ENCODE results near the gene BCL6. TPM values are rescaled to one million over a fixed set of nuclear protein-coding genes. Genes with fewer than 3 reads are reported as not detected.

The BCL6 gene
- polyA plus RNA-seq, 1 donor (not counting 4 experiments of a cell fraction or from before 2014, with no cell fraction given), result 7.7 TPM

- dilution Hi-C loops (cut with MboI; ENCODE audit: extremely low pct_ligation_motif_present, low sequenced_read_pairs), result no loop called here
- no peaks in the 10 kb centered on the region for H3K79me2 ChIP-seq (ENCODE audit: control insufficient read depth, insufficient read depth, low read length)
- no peaks in the 10 kb centered on the region for H3K27me3 ChIP-seq (ENCODE audit: control insufficient read depth, extremely low read depth, insufficient read depth, low read length)
- H3K9me1 ChIP-seq (ENCODE audit: control insufficient read depth, extremely low read depth, insufficient read depth, low read length), result no peaks in the 10 kb centered on the region
- no peaks in the 10 kb centered on the region for H3K36me3 ChIP-seq (ENCODE audit: control insufficient read depth in 2 of 2, extremely low read depth in 1 of 2, insufficient read depth in 2 of 2, low read length in 2 of 2)
- H3K4me1 ChIP-seq (ENCODE audit: control insufficient read depth, extremely low read depth, insufficient read depth, low read length), result peaks cover 56% of the 10 kb centered on the region
- H3K9ac ChIP-seq (ENCODE audit: control insufficient read depth, extremely low read depth, insufficient read depth, low read length), result no peak overlapping the region
- no peaks in the 10 kb centered on the region for H4K20me1 ChIP-seq (ENCODE audit: control insufficient read depth, extremely low read depth, insufficient read depth, low read length)
- no peaks in the 10 kb centered on the region for H3K9me3 ChIP-seq (ENCODE audit: control insufficient read depth, low read depth, low read length)
- H2AFZ ChIP-seq (ENCODE audit: control insufficient read depth, low read length), result peak overlapping the region; percentile 17
- peak; percentile 95 for FAIRE-seq
- H3K27ac ChIP-seq (ENCODE audit: control insufficient read depth, insufficient read depth, low read length), result peak overlapping the region; percentile 58
- peak; percentile 73 for DNase-seq (ENCODE audit: low read depth, low spot score)
- no peak for TF ChIP-seq EZH2 (IDR thresholded peaks at IDR 0.05; ENCODE audit: low read length)
- TF ChIP-seq, protein P1, sequence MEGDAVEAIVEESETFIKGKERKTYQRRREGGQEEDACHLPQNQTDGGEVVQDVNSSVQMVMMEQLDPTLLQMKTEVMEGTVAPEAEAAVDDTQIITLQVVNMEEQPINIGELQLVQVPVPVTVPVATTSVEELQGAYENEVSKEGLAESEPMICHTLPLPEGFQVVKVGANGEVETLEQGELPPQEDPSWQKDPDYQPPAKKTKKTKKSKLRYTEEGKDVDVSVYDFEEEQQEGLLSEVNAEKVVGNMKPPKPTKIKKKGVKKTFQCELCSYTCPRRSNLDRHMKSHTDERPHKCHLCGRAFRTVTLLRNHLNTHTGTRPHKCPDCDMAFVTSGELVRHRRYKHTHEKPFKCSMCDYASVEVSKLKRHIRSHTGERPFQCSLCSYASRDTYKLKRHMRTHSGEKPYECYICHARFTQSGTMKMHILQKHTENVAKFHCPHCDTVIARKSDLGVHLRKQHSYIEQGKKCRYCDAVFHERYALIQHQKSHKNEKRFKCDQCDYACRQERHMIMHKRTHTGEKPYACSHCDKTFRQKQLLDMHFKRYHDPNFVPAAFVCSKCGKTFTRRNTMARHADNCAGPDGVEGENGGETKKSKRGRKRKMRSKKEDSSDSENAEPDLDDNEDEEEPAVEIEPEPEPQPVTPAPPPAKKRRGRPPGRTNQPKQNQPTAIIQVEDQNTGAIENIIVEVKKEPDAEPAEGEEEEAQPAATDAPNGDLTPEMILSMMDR (optimal IDR thresholded peaks at IDR 0.05 in 1 of 3, IDR thresholded peaks at IDR 0.05 in 1 of 3, conservative IDR thresholded peaks at IDR 0.05 in 1 of 3; ENCODE audit: extremely low read depth in 1 of 3, insufficient read depth in 2 of 3, low read length in 3 of 3), result no peak
- H3K4me2 ChIP-seq (ENCODE audit: control insufficient read depth, extremely low read depth, insufficient read depth, low read depth, low read length), result peak overlapping the region; percentile 52
- H3K4me3 ChIP-seq (ENCODE audit: control insufficient read depth in 2 of 3, extremely low read depth in 1 of 3, insufficient read depth in 2 of 3, low read depth in 1 of 3, low read length in 3 of 3), result peak overlapping the region in 2 of 3 experiments; percentile 14 to 22
These were observed 32.2 kb upstream of the BCL6 start for GRCh38 chr3:187777331-187777941.

DNA sequence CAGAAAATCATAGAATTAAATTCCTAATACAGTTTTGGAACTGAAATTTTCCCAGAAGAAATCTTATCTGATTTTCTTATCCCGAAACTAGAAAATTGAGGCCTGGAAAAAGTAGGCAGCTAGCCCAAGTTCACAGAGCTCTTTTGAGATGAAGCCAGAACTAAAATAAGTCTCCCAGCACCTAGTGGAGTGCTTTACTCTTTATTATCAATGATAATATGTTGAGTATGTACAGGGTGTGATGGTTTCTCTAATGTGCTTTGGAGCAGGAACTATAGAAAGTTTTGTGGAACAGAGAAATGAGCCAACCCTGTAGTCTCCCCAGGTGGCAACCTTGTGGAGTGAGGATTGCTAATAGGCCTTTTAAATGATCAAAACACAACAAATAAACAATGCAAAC lies 30.3 kb upstream of the BCL6 start:
- FAIRE-seq (no peak), DNase-seq (ENCODE audit: low read depth, low spot score) (no peak)
- Histone ChIP-seq H3K4me3 (ENCODE audit: control insufficient read depth in 2 of 3, extremely low read depth in 1 of 3, insufficient read depth in 2 of 3, low read depth in 1 of 3, low read length in 3 of 3) (no peak overlapping the region), H3K9ac (ENCODE audit: control insufficient read depth, extremely low read depth, insufficient read depth, low read length) (no peak overlapping the region), H3K4me2 (ENCODE audit: control insufficient read depth, extremely low read depth, insufficient read depth, low read depth, low read length) (no peak overlapping the region), H3K9me3 (ENCODE audit: control insufficient read depth, low read depth, low read length) (no peaks in the 10 kb centered on the region), H3K27ac (ENCODE audit: control insufficient read depth, insufficient read depth, low read length) (no peak overlapping the region), H3K36me3 (ENCODE audit: control insufficient read depth in 2 of 2, extremely low read depth in 1 of 2, insufficient read depth in 2 of 2, low read length in 2 of 2) (no peaks in the 10 kb centered on the region), H3K4me1 (ENCODE audit: control insufficient read depth, extremely low read depth, insufficient read depth, low read length) (peaks cover 45% of the 10 kb centered on the region), H4K20me1 (ENCODE audit: control insufficient read depth, extremely low read depth, insufficient read depth, low read length) (no peaks in the 10 kb centered on the region), H3K27me3 (ENCODE audit: control insufficient read depth, extremely low read depth, insufficient read depth, low read length) (no peaks in the 10 kb centered on the region), H2AFZ (ENCODE audit: control insufficient read depth, low read length) (no peak overlapping the region), H3K9me1 (ENCODE audit: control insufficient read depth, extremely low read depth, insufficient read depth, low read length) (no peaks in the 10 kb centered on the region), H3K79me2 (ENCODE audit: control insufficient read depth, insufficient read depth, low read length) (peaks cover 3% of the 10 kb centered on the region)
- dilution Hi-C loops (cut with MboI; ENCODE audit: extremely low pct_ligation_motif_present, low sequenced_read_pairs), result no loop called here
- no peak for TF ChIP-seq EZH2 (IDR thresholded peaks at IDR 0.05; ENCODE audit: low read length)
- TF ChIP-seq, protein P1 (optimal IDR thresholded peaks at IDR 0.05 in 1 of 3, IDR thresholded peaks at IDR 0.05 in 1 of 3, conservative IDR thresholded peaks at IDR 0.05 in 1 of 3; ENCODE audit: extremely low read depth in 1 of 3, insufficient read depth in 2 of 3, low read length in 3 of 3), result no peak
